ENCODE results near the gene PRICKLE2.
"Not testable (repeated sequence)": the region's sequence is repeated elsewhere in the genome, so short reads cannot be mapped to it uniquely, and the experiment has no call there.

PRICKLE2 gene

GRCh38 chr3:64093825-64094712 lies 131.2 kb downstream of the PRICKLE2 start:
- no peak for DNase-seq

- no peak for DNase-seq
These were observed 132.1 kb downstream of the PRICKLE2 start for GRCh38 chr3:64093211-64093610.

DNA sequence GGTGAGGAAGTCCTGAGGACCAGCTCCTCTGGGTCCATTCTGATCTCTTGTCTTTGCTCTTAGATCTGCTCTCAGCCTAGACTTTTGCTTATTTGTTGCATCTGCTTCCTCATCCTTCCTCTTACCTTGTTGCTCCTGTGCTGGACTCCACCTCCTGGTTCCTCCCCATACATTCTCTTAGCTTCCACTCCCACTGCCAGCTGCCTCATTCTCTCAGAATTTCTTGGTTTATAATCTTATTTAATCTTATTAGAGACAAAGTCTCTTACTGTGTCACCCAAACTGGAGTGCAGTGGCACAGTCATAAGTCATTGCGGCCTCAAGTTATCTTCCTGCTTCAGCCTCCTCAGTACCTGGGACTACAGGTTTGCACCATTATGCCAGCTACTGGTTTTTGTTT lies 133.8 kb downstream of the PRICKLE2 start:
- DNase-seq: no peak

DNA sequence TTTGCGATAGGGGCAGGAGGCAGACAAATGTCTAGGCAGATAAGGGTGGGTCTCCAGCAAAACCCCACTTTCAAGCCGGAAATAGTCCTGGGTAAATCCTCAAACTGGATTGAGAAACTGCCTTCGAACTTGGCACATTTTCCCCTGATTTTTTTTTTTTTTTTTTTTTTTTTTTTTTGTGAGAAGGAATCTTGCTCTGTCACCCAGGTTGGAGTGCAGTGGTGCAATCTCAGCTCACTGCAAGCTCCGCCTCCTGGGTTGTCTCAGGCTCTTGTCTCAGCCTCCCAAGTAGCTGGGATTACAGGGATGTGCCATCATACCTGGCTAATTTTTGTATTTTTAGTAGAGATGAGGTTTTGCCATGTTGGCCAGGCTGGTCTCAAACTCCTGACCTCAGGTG lies 135.9 kb downstream of the PRICKLE2 start:
- not testable (repeated sequence) for DNase-seq

DNA sequence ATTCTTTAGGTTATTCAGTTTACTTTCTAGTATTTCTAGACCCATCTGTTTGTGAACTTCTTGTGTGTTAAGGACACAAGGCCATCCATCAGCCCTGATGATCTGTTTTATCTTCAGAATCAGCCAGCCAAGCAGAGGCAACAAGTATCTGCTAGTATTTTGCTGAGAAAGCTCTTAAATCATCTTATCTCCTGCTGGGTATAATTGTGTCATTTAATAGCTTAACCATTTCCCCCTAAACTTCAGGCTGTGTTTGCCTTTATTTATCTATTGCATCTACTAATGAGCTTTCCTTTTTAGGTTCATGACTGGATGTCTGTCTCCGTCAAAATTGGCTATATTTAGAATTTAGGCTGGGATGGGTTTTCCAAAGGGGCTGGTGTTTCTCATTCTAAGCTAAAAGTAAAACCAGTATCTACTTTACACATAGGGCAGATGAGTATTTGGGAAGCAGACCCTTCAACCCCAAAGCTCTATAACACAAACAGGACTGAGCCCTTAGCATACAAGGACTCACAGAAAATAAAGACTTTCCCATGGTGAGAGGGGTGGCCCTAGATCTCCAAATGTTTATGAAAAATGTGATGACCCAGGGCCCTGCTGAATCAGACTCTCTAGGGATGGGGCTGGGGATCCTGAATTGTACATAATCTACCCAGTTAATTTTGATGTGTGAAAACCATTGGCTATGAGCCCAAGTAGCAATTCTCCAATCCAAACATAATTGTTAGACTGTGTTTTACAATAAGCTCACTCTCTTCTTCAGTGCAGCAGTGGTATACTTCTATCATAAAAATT lies 136.7 kb downstream of the PRICKLE2 start:
- DNase-seq: no peak

GRCh38 chr3:64086479-64087252 lies 138.6 kb downstream of the PRICKLE2 start:
- DNase-seq: no peak

DNA sequence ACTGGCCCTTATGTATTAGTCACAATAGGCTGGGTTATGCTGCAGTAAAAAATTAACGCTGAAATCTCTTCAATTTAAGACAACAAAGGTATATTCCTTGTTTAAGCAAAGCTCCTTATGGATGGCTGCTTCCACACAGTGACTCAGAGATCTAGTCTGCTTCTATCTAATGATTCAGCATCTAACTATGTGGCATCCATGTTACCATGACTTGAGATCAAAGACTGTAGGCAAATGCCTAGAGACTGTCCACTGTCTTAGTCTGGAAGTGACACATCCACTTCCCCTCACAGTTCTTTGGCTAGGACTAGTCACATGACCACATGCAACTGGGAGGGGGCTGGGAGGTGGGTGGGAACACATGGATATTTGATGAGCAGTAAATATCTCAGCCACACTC lies 140.6 kb downstream of the PRICKLE2 start:
- DNase-seq: no peak

- DNase-seq: no peak
These were observed 141.7 kb downstream of the PRICKLE2 start for GRCh38 chr3:64083575-64083974.

- no peak for DNase-seq
These were observed 142.2 kb downstream of the PRICKLE2 start for GRCh38 chr3:64082961-64083541.

DNA sequence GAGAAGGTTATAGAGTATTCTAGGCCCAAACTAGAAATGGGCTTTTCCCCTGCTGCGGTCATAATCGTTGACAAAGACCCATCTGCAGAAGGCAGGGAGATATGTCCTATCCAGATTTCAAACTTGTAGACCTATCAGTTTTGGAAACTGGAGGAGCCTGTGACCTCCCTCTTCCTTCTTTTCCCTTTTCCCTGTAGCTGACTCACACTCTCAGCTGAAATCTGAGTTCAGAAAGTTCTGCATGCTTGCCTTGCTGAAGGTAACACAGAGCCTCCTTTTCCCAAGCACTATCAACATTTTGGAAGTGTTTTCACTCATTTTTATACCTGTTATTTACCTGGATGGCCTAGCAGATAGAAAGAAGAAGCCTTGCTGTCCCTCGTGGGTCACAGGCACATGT lies 142.9 kb downstream of the PRICKLE2 start:
- no peak for DNase-seq

- no peak for DNase-seq
These were observed 144.0 kb downstream of the PRICKLE2 start for GRCh38 chr3:64081235-64081630.

DNA sequence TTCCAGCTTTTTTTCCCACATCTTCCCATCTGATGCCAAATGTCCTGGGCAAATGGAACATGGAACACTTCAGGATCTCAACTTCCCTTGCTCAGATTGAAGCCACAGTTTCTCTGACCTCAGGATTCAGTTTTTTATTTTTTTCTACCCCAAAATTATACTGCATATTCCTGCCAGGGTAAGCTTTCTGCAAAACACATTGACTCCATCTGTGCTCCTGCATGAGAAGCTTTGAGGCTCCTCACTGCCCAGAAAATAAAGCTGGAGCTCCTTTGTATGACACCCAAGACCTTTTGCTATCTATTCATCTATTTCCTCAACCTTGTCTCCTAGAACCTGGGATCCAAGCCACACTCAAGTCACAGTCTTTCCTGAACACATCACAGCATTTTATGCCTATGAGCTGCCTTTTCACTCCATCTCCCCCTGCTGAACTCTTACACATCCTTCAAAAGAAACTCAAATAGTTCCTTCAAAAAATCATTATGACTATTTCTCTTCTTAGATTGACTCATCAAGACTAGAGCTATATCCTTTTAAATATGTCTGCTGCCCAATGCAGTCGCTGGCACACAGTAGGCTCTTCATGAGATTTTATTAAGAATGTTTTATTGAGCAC lies 144.5 kb downstream of the PRICKLE2 start:
- no peak for DNase-seq

GRCh38 chr3:64079369-64080150 lies 145.7 kb downstream of the PRICKLE2 start:
- DNase-seq: no peak

GRCh38 chr3:64078966-64079365 lies 146.3 kb downstream of the PRICKLE2 start:
- DNase-seq: no peak

- no peak for DNase-seq
These were observed 150.2 kb downstream of the PRICKLE2 start for GRCh38 chr3:64074895-64075679.

DNA sequence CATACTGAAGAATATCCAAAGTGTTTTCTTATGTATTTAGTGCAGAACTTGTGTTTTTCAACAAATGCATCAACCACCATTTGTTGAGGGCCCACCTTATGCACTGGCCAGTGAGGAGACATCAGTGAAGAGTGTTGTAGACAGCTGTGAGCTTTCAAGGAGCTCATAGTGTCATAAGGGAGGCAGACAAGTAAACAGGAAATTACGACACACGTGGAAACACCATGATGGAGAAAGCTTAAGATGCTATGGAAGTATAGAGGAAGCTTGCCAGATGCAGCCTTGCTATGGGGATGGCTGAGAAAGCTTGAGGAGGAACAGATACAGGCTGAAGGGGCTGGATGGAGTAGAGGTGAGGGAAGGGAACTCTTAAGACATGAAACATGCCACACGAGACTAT lies 151.2 kb downstream of the PRICKLE2 start:
- DNase-seq: no peak

DNA sequence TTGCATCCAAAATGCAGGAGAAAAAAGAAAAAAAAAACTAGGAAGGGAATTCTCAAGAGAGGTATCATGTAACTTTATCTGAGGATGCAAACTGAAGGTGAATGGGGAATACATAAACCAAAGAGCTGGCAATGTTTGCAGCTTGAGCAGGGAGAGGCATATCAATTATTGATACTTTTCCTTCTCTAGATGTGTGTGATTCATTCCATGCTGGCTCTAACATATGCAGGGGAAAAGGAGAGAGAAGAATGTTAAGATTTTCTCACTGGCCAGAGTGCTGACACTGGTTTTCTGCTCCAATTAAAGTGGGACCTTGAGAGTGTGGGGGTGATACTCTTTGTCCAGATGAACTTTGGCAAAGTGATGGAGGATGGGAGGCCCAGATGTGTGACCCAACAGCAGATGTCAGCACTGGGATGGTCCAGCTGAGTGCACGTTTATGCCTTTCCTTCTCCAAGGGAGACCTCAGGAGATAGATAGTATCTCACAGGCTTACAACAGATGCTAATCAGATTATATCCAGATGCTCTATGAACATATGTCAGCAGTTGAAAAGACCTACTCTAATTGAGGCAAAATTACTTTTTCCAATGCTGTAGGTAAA lies 152.0 kb downstream of the PRICKLE2 start:
- DNase-seq: no peak

GRCh38 chr3:64072126-64072525 lies 153.1 kb downstream of the PRICKLE2 start:
- DNase-seq: no peak

GRCh38 chr3:64070704-64071103 lies 154.6 kb downstream of the PRICKLE2 start:
- no peak for DNase-seq

All from NCI-H510A treated with DMSO at 0.1 percent for 48 hours (cell line).